ENCODE measurements around the gene FBLN2.

DNA sequence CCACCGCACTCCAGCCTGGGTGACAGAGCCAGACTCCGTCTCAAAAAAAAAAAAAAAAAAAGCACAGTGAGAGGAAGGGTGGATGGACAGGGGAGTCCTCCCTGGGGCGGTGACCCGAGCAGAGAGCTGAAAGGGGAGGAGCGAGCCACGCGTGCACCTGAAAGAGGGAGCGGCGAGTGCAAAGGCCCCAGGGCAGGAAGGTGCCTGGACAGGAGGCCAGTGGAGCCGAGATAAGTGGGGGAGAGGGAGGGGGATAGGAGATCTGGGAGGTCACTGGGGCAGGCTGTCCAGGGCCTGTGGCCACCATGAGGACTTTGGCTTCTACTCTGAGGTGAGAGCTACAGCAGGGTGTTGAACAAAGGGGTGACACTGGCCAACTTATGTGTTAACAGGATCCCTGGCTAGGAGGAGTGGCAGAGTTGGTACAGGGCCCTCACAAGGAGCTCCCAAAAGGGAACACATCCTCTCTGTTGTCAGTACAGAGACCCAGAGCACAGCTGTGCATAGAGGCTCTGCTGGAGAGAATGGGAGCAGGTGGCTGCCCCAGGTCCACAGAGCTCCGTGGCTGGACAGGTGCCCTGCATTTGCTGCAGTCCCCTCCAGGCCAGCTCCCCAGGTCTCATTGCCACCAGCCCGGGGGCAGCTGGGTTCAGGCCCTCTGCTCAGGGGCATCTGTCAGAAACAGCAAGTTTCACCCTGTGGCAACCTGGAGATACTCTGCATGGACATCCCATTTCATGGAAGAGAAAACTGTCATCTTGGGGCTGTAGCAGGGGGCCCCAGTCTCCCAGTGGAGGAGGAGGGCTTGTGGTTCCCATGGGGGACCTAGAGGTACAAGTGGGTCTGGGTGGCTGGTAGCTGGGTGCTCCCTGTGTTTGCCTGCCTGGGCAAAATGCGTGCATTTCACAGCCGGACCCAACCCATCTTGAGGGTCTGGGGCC is 28.5 kb downstream of the FBLN2 start:
- TF ChIP-seq POLR2AphosphoS5 (IDR thresholded peaks at IDR 0.05; ENCODE audit: insufficient read depth in 1 of 2, low read depth in 1 of 2), result no peak
- TF ChIP-seq POLR2A (IDR thresholded peaks at IDR 0.05), result no peak

All from vagina (tissue), 2 donors.